GM21526 (cell line): ENCODE measurements around the gene FSTL3.
"Not testable (repeated sequence)": the region's sequence is repeated elsewhere in the genome, so short reads cannot be mapped to it uniquely, and the experiment has no call there.

ENCODE experiments used
- ATAC-seq: cut with Tn5 transposase; IDR thresholded peaks from one replicate; pipeline ENCODE4 v1.9.1; 2021; ENCODE audit warnings: moderate library complexity; ENCODE audit not compliant: unreplicated experiment, low FRiP score

The FSTL3 gene

GRCh38 chr19:660793-661426, 15.3 kb upstream of the FSTL3 start:
- ATAC-seq = no peak

GRCh38 chr19:661427-662196, 14.6 kb upstream of the FSTL3 start:
- no peak for ATAC-seq

GRCh38 chr19:662207-662961, 13.8 kb upstream of the FSTL3 start:
- ATAC-seq = peak; percentile 2

- peak; percentile 43 for ATAC-seq
These were observed 13.1 kb upstream of the FSTL3 start, which contains the start of gene RNF126 for GRCh38 chr19:662962-663681. Gene RNF126 (minus strand): TSS chr19:663214. CDS start chr19:663121, 93 bp downstream.

- ATAC-seq = no peak
These were observed 12.5 kb upstream of the FSTL3 start for GRCh38 chr19:663682-664117.

GRCh38 chr19:664913-665443, 11.2 kb upstream of the FSTL3 start:
- ATAC-seq = no peak

GRCh38 chr19:666985-667573, 9.1 kb upstream of the FSTL3 start:
- not testable (repeated sequence) for ATAC-seq

GRCh38 chr19:668675-669434, 7.3 kb upstream of the FSTL3 start:
- ATAC-seq = not testable (repeated sequence)

- no peak for ATAC-seq
These were observed 5.5 kb upstream of the FSTL3 start for GRCh38 chr19:670609-671075.

GRCh38 chr19:674282-675151, 1.7 kb upstream of the FSTL3 start:
- no peak for ATAC-seq

- ATAC-seq = no peak
These were observed 219 bp upstream of the FSTL3 start for GRCh38 chr19:676007-676338.

- ATAC-seq = no peak
These were observed 1.0 kb downstream of the FSTL3 start for GRCh38 chr19:677201-677600.

GRCh38 chr19:677601-678436, 1.6 kb downstream of the FSTL3 start:
- ATAC-seq = no peak

GRCh38 chr19:678791-679388, 2.7 kb downstream of the FSTL3 start:
- no peak for ATAC-seq

GRCh38 chr19:679418-680286, 3.5 kb downstream of the FSTL3 start:
- peak; percentile 9 for ATAC-seq
